A549 (cell line): ENCODE data around the gene ALOX5. TPM values are rescaled to one million over a fixed set of nuclear protein-coding genes. Genes with fewer than 3 reads are reported as not detected.

Source experiments
- ATAC-seq, 2 experiments: fragments of 200-7000 bp in 1 of 2; fragments of >200 bp in 1 of 2; cut with Nextera tagmentation in 1 of 2; cut with Tn5 transposase in 1 of 2; 3 replicates each; pipeline versions ENCODE4 v1.8.0 to v1.9.1; 2018 to 2020; ENCODE audit warnings: mild to moderate bottlenecking in 1 of 2, moderate library complexity in 1 of 2
- CTCF ChIA-PET: fragments of 300-600 bp; sonication (Branson Sonifier 250); formaldehyde crosslinking; extraction: SDS; loops from one replicate; lab custom pipeline; 2021; ENCODE audit warnings: antibody characterized with exemption, inconsistent platforms; lab: Yijun Ruan, JAX
- POLR2A ChIA-PET: fragments of 350-600 bp; formaldehyde crosslinking; extraction: SDS; loops from one replicate; lab custom pipeline; 2021; ENCODE audit warnings: antibody characterized with exemption, inconsistent platforms; lab: Yijun Ruan, JAX
- DNase-seq, 2 experiments: peaks; one replicate each; pipeline versions ENCODE4 v3.0.0 to v3.0.0-alpha.2; 2011 to 2016; ENCODE audit warnings: low read depth in 1 of 2, low spot score in 1 of 2
- FAIRE-seq: peaks from 2 replicates; lab custom pipeline; 2011; peaks lifted over from hg19 to GRCh38; lab: Jason Lieb, UNC
- H3K27ac ChIP-seq, 2 experiments: fragments of >200 bp; sonication (Bioruptor Twin); formaldehyde crosslinking; 3 replicates each; pipeline ENCODE4 v1.5.1; 2016 to 2017
- H3K4me1 ChIP-seq: fragments of >200 bp; sonication (Bioruptor Twin); formaldehyde crosslinking; 3 replicates; pipeline ENCODE4 v1.6.1; 2016
- H3K4me2 ChIP-seq: fragments of >200 bp; sonication (Bioruptor Twin); formaldehyde crosslinking; 3 replicates; pipeline ENCODE4 v1.6.1; 2016
- H3K4me3 ChIP-seq: fragments of >200 bp; sonication (Bioruptor Twin); formaldehyde crosslinking; 3 replicates; pipeline ENCODE4 v1.5.1; 2016
- H3K9me3 ChIP-seq: fragments of >200 bp; sonication (Bioruptor Twin); formaldehyde crosslinking; 3 replicates; pipeline ENCODE4 v1.6.1; 2016
- BCL3 ChIP-seq: fragments of >200 bp; sonication (Bioruptor Twin); formaldehyde crosslinking; IDR thresholded peaks from 3 replicates; pipeline ENCODE4 v1.6.1; 2016
- CBX2 ChIP-seq: fragments of 200-600 bp; sonication (generic); IDR thresholded peaks from 2 replicates; pipeline ENCODE4 v1.6.1; 2016; ENCODE audit warnings: low read depth, mild to moderate bottlenecking, borderline replicate concordance
- CTCF ChIP-seq: fragments of >200 bp; sonication (Bioruptor Twin); formaldehyde crosslinking; IDR thresholded peaks from 3 replicates; pipeline ENCODE4 v1.5.1; 2016
- E2F6 ChIP-seq: IDR thresholded peaks from 2 replicates; pipeline ENCODE4 v1.6.1; 2012; ENCODE audit warnings: low read depth, borderline replicate concordance
- EHF ChIP-seq: fragments of 250-450 bp; sonication (Bioruptor Pico); IDR thresholded peaks from 2 replicates; pipeline ENCODE4 v1.5.0; 2020; ENCODE audit warnings: mild to moderate bottlenecking
- EHMT2 ChIP-seq: fragments of 200-600 bp; sonication (generic); IDR thresholded peaks from 2 replicates; pipeline ENCODE4 v1.6.1; 2016; ENCODE audit warnings: antibody characterized with exemption, low read depth, mild to moderate bottlenecking, moderate library complexity
- EP300 ChIP-seq, 2 experiments: fragments of >200 bp; sonication (Bioruptor Twin); formaldehyde crosslinking; IDR thresholded peaks; 2 replicates in 1 of 2; 3 replicates in 1 of 2; pipeline ENCODE4 v1.6.1; 2016 to 2017
- ESRRA ChIP-seq: fragments of 150-350 bp; IDR thresholded peaks from 2 replicates; pipeline ENCODE4 v1.6.1; 2014; ENCODE audit warnings: mild to moderate bottlenecking, low read length, borderline replicate concordance
- FOSL2 ChIP-seq, 2 experiments: fragments of 450-650 bp in 1 of 2; fragments of >200 bp in 1 of 2; sonication (Bioruptor Twin) in 1 of 2; formaldehyde crosslinking; IDR thresholded peaks; 2 replicates each; pipeline versions ENCODE4 v1.5.0 to v1.6.1; 2016 to 2020; ENCODE audit warnings: mild to moderate bottlenecking in 1 of 2, moderate library complexity in 1 of 2
- FOXS1 ChIP-seq: fragments of 250-450 bp; sonication (Bioruptor Pico); IDR thresholded peaks from 2 replicates; pipeline ENCODE4 v1.5.0; 2020; ENCODE audit warnings: mild to moderate bottlenecking, moderate library complexity
- HDAC2 ChIP-seq: fragments of 200-600 bp; sonication (generic); IDR thresholded peaks from 2 replicates; pipeline ENCODE4 v1.6.1; 2016
- MAX ChIP-seq: IDR thresholded peaks from 2 replicates; pipeline ENCODE4 v1.6.1; 2012
- MYC ChIP-seq: IDR thresholded peaks from 2 replicates; pipeline ENCODE4 v1.6.1; 2012; ENCODE audit warnings: mild to moderate bottlenecking, inconsistent platforms, low read length, improper control_type of control experiment, borderline replicate concordance
- NFE2L2 ChIP-seq: fragments of 150-350 bp; conservative IDR thresholded peaks from 2 replicates; pipeline ENCODE4 v1.6.1; 2014; ENCODE audit warnings: low read length
- POLR2AphosphoS2 ChIP-seq: conservative IDR thresholded peaks from 2 replicates; pipeline ENCODE4 v1.6.1; 2012; ENCODE audit warnings: low read length, improper control_type of control experiment, inconsistent platforms
- SREBF2 ChIP-seq: fragments of 450-650 bp; IDR thresholded peaks from 2 replicates; pipeline ENCODE4 v1.6.1; 2014; ENCODE audit warnings: mild to moderate bottlenecking, moderate library complexity
- ZFP36 ChIP-seq: fragments of 450-650 bp; IDR thresholded peaks from 2 replicates; pipeline ENCODE4 v1.6.1; 2014; ENCODE audit warnings: borderline replicate concordance; ENCODE audit not compliant: partially characterized antibody
- ZNF302 ChIP-seq: fragments of 250-450 bp; sonication (Bioruptor Pico); IDR thresholded peaks from 2 replicates; pipeline ENCODE4 v1.9.0; 2021; ENCODE audit warnings: inconsistent platforms, mild to moderate bottlenecking, moderate library complexity
- ZSCAN20 ChIP-seq: fragments of 250-450 bp; sonication (Bioruptor Pico); IDR thresholded peaks from 2 replicates; pipeline ENCODE4 v1.8.0; 2022; ENCODE audit warnings: mild to moderate bottlenecking, moderate library complexity
- WGBS: methylation state at CpG from one replicate; pipeline ENCODE4 v1.1.6; 2017; ENCODE audit errors: missing lambda C conversion rate; 5-methylcytosine and 5-hydroxymethylcytosine counted together
- polyA plus RNA-seq, 4 experiments: library from polyadenylated mRNA; depleted of rRNA in 3 of 4; stranded (reverse); fragments of >200 nt; fragmentation: RNase III in 1 of 4; extraction: RNeasy Plus Mini Kit Qiagen cat#74134 plus additional on column Dnase treatment in 1 of 4; gene quantifications; 2 replicates in 3 of 4; 3 replicates in 1 of 4; pipeline ENCODE4 v1.2.3, GENCODE V29; 2011 to 2017

ALOX5 gene
- polyA plus RNA-seq, 2 of the 4 experiments (the other 2 are of a cell fraction): 0.18 to 0.40 TPM

- no peaks in the 10 kb centered on the region for H3K9me3 ChIP-seq
- 52% methylated on average over 9 of the region's 10 CpGs for WGBS
- POLR2A ChIA-PET: interaction anchor here (0.6 kb wide), 1 partner anchor 46 kb away, joined by 5 read pairs; no protein-coding TSS in a partner anchor
- H3K4me1 ChIP-seq: peaks cover 8% of the 10 kb centered on the region; the same call in 1 of the 3 replicates
- DNase-seq: no peak
- H3K27ac ChIP-seq: no peak overlapping the region
- FAIRE-seq: no peak
- ATAC-seq: no peak
- CTCF ChIA-PET: interaction anchor here (0.6 to 3.4 kb wide), 3 partner anchors 25 to 208 kb away, joined by 3 to 12 read pairs (median 4); no protein-coding TSS in a partner anchor
- no peak overlapping the region for H3K4me2 ChIP-seq
- no peak overlapping the region for H3K4me3 ChIP-seq
- TF ChIP-seq CTCF: no peak
- no peak for TF ChIP-seq ZSCAN20 (CRISPR knock-in tag)
- no peak for TF ChIP-seq ZFP36
- TF ChIP-seq POLR2AphosphoS2: no peak
- no peak for TF ChIP-seq EHMT2
- TF ChIP-seq BCL3: no peak
- no peak for TF ChIP-seq MAX
These were observed 54.8 kb downstream of the ALOX5 start for GRCh38 chr10:45428611-45429510.

- CTCF ChIA-PET: interaction anchor here (1.3 to 3.4 kb wide), 3 partner anchors 8 to 35 kb away, joined by 4 to 12 read pairs (median 4); no protein-coding TSS in a partner anchor
- DNase-seq: no peak
- TF ChIP-seq ZFP36: no peak
- TF ChIP-seq E2F6: no peak
- no peak for TF ChIP-seq SREBF2
- no peak for TF ChIP-seq MYC
- TF ChIP-seq FOXS1 (CRISPR knock-in tag): no peak
- no peak for TF ChIP-seq HDAC2
- TF ChIP-seq POLR2AphosphoS2: no peak
- TF ChIP-seq FOSL2 (IDR thresholded peaks at IDR 0.05): no peak
- no peak for TF ChIP-seq FOSL2 (CRISPR knock-in tag; IDR thresholded peaks at IDR 0.05)
- TF ChIP-seq CBX2: no peak
- TF ChIP-seq EHF: no peak
- TF ChIP-seq EP300 (IDR thresholded peaks at IDR 0.05): no peak
- TF ChIP-seq ZNF302 (CRISPR knock-in tag): no peak
- TF ChIP-seq NFE2L2: no peak
- no peak for TF ChIP-seq ESRRA
- no peak for TF ChIP-seq BCL3
These were observed 55.8 kb downstream of the ALOX5 start for GRCh38 chr10:45429790-45430189.

More at GRCh38 chr10:45429790-45430189, 55.8 kb downstream of the ALOX5 start:
- ATAC-seq: no peak
- FAIRE-seq: no peak
- Histone ChIP-seq H3K27ac (no peak overlapping the region), H3K9me3 (no peaks in the 10 kb centered on the region), H3K4me1 (peaks cover 8% of the 10 kb centered on the region; the same call in 1 of the 3 replicates), H3K4me2 (no peak overlapping the region), H3K4me3 (no peak overlapping the region)
- POLR2A ChIA-PET: no interaction called here
- WGBS: 17% methylated on average over 2 of the region's 2 CpGs
